Colonic mucosa (tissue), 4 donors: Measurements from ENCODE around the gene PCGF3. TPM values are rescaled to one million over a fixed set of nuclear protein-coding genes. Genes with fewer than 3 reads are reported as not detected.
A peak's percentile ranks its signal among the peaks of the same experiment; 100 is the strongest.

Source experiments
- DNase-seq: peaks from one replicate; pipeline ENCODE4 v3.0.0-alpha.2; 2020
- H3K27ac ChIP-seq: fragments of 200-600 bp; one replicate; pipeline ENCODE4 v1.8.0; 2021
- H3K27me3 ChIP-seq: fragments of 200-600 bp; one replicate; pipeline ENCODE4 v1.8.0; 2021
- H3K36me3 ChIP-seq: fragments of 200-600 bp; one replicate; pipeline ENCODE4 v1.8.0; 2021
- H3K4me1 ChIP-seq: fragments of 200-600 bp; one replicate; pipeline ENCODE4 v1.8.0; 2021; ENCODE audit warnings: mild to moderate bottlenecking
- H3K4me3 ChIP-seq: fragments of 200-600 bp; one replicate; pipeline ENCODE4 v1.8.0; 2021
- H3K9ac ChIP-seq, 2 donors: one replicate each; pipeline ENCODE4 v1.7.0; 2013; ENCODE audit warnings: control low read depth in 2 of 2, low read depth in 2 of 2, low read length in 2 of 2
- H3K9me3 ChIP-seq: fragments of 200-600 bp; one replicate; pipeline ENCODE4 v1.8.0; 2021
- CTCF ChIP-seq: fragments of 200-600 bp; IDR thresholded peaks from one replicate; pipeline ENCODE4 v1.8.0; 2022; ENCODE audit warnings: antibody characterized with exemption, mild to moderate bottlenecking
- intact Hi-C: fragments of 100-400 bp; cut with DNase I; formaldehyde crosslinking; loops from one replicate; pipeline ENCODE4 v1.14.1; 2022
- total RNA-seq, 2 donors: library from RNA; stranded (reverse); fragmentation: NEBNext Ultra II Directional in 1 of 2; extraction: Animal tissue kit (Norgen Biotek cat#: 25700) in 1 of 2; gene quantifications; one replicate each; pipeline ENCODE4 v1.2.1, GENCODE V29; 2021
- donor health status: healthy.
- donor health status: DM: no; HTN: no; CAD: no.
- donor health status: DM: no; HTN: no; CAD: no.

Gene PCGF3
- total RNA-seq, 2 donors from 2014 or later = 50.8 to 53.2 TPM

DNA sequence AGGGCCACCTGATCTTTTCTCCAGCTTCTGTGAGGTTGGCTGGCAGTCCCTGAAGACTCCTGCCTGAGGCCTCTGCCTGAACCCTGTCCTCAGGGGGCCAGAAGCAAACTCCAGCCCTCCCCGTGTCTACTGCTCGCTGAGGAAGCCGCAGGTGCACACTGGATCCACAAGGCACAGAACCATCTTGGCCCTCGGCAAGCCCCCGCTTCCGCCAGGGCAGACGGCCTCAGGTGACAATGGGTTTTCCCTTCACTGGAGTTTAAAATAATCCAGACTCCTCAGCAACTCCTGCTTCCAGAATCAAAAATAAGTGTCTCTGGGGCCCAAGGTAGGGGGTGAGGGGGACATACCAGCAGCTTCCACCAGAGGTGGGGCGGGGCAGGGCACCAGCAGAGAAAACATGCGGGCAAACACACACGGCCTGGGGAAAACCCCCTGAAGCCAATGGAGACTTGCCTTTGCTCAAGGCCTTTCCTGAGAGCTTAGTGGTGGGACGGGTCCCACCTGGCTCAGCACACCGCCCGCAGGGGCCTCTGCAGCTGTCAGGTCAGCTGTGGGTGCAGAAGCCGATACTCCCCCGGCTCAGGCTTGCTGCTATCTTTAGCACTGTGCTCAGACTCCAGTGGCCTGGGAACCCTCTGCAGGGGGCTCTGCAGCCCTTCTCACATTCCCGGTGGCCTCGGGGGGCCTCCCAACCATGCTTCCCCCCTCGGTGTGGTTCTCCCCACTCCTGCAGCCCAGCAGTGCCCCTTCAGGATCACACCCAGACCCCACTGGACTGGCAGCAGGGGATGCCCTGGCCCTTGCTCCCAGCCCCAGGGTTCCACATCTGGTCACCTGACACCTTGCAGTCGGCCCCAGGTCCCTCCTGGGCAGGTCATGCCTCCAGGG, 29.4 kb upstream of the PCGF3 start:
- no peak overlapping the region for H3K9ac ChIP-seq
- TF ChIP-seq CTCF = no peak
- no peaks in the 10 kb centered on the region for H3K4me1 ChIP-seq
- no peaks in the 10 kb centered on the region for H3K27me3 ChIP-seq
- H3K4me3 ChIP-seq = no peak overlapping the region
- H3K9me3 ChIP-seq = no peaks in the 10 kb centered on the region
- intact Hi-C loops = no loop called here
- no peak overlapping the region for H3K27ac ChIP-seq
- DNase-seq = no peak
- H3K36me3 ChIP-seq = no peaks in the 10 kb centered on the region

DNA sequence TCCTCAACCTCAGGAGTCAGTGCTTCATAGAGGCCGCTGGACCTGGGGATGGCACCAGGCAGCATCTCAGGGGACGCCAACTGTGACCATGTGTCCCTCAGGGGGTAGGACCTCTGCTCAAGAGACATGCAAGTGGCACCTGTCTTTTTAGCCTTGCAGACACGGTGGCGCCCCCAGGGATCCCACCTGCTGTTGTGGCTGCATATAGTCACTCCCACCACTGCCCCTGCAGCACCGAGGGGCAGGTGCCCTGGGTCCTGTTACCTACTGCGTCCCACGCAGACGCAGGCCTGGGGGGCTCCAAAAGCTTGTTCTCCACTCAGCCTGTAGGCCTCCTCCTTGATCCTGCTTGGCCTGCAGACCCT, 28.8 kb upstream of the PCGF3 start:
- no peak for TF ChIP-seq CTCF

DNA sequence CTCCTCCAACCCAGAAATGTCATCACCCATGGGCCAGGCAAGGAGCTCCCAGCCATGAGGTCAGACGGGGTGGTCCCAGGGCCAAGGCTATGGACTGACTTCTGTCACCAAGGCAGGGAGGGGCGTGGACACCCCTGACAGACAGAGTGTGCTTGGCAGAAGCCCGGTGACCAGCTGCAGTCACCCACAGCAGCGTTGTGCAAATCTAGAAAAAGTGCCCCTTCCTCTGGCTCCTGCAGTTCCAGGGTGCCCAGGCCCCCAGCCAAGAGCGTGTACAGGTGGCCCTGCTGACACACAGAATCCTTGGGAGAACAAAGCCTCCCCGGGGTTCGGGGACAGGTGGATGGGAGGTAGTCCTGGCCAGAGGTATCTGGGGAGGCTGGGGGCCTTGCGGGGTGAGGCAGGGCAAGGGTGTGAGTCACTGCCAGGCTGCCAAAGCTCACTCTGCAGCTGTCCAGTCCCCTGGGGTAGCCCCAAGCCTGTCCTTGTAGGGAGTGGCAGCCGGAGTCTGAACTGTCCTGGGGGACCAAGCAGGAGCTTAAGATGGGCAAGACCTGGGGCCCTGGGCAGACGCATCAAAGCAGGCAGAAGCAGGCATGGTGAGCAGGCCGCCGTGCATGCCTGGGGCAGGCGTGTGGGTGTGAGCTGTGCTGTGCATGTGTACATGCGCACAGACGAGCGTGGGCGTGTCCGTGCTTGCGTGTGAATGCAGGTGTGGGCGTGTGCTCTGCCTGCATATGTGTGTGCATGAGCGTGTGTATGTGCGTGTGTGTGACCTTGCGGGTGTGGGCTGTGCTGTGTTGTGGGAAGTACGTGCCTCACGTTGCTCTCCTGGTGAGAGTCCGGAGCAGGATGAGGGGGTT, 28.0 kb upstream of the PCGF3 start:
- H3K9ac ChIP-seq = peak overlapping the region; percentile 34 to 39
- no peak overlapping the region for H3K4me3 ChIP-seq
- no peaks in the 10 kb centered on the region for H3K36me3 ChIP-seq
- DNase-seq = peak; percentile 82
- no peaks in the 10 kb centered on the region for H3K9me3 ChIP-seq
- no peaks in the 10 kb centered on the region for H3K27me3 ChIP-seq
- peaks cover 2% of the 10 kb centered on the region for H3K4me1 ChIP-seq
- no peak overlapping the region for H3K27ac ChIP-seq
- intact Hi-C loops = no loop called here
- no peak for TF ChIP-seq CTCF

More for the DNA sequence above, 28.8 kb upstream of the PCGF3 start:
- intact Hi-C loops = no loop called here
- Histone ChIP-seq H3K27me3 (no peaks in the 10 kb centered on the region), H3K27ac (no peak overlapping the region), H3K4me1 (no peaks in the 10 kb centered on the region), H3K36me3 (no peaks in the 10 kb centered on the region), H3K4me3 (no peak overlapping the region), H3K9me3 (no peaks in the 10 kb centered on the region), H3K9ac (no peak overlapping the region)
- DNase-seq = no peak

- H3K4me1 ChIP-seq = peaks cover 4% of the 10 kb centered on the region
- H3K27me3 ChIP-seq = no peaks in the 10 kb centered on the region
- H3K9me3 ChIP-seq = no peaks in the 10 kb centered on the region
- no peak for TF ChIP-seq CTCF
- DNase-seq = no peak
- peak overlapping the region in 1 of 2 donors; percentile 39 for H3K9ac ChIP-seq
- no peak overlapping the region for H3K4me3 ChIP-seq
- intact Hi-C loops = no loop called here
- H3K27ac ChIP-seq = no peak overlapping the region
- H3K36me3 ChIP-seq = no peaks in the 10 kb centered on the region
Measured at GRCh38 chr4:678331-679103, 27.1 kb upstream of the PCGF3 start.

GRCh38 chr4:679104-679481, 26.5 kb upstream of the PCGF3 start:
- H3K9me3 ChIP-seq = no peaks in the 10 kb centered on the region
- no peak overlapping the region for H3K9ac ChIP-seq
- no peak for TF ChIP-seq CTCF
- no peak overlapping the region for H3K27ac ChIP-seq
- no peaks in the 10 kb centered on the region for H3K27me3 ChIP-seq
- no peaks in the 10 kb centered on the region for H3K36me3 ChIP-seq
- peaks cover 4% of the 10 kb centered on the region for H3K4me1 ChIP-seq
- H3K4me3 ChIP-seq = no peak overlapping the region
- intact Hi-C loops = no loop called here
- no peak for DNase-seq
